ENCODE measurements around the gene FAM117B.

The FAM117B gene

DNA sequence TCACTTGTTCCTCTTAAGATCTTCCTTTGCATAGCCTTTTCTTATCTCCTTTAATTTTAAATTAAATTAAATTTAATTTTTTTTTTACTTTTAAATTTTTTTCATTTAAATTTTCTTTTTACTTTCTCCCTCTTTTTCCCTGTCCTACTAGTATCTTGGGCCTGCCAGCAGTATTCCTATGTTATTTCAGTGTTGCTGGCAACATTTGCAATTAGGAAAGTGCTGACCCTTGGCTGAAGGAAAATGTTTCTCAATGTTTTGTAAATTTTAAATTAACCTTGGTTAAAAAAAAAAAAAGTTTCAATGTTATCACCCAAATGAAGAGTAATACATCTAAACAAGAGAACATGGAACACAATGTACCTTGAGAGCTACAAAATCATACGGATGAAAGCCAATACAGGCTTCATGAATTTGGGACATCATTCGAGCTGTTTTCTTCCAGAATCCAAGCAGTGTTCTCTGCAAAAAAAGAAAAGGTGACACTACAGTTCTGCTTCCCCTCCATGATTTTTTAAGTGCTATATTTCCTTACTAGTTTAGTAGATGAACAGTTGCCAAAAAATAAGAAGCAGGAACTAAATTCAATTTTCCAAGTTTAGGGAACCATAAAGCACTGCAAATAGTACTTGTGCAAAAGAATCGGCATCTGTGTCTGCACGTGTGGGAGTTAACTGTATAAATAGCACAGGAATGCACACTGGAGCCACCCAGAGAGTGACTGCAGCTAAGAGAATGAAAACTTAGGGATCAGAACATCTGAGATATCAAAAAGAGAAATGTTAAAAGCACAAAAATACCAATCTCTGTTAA is 181.0 kb downstream of the FAM117B start:
- no peak for DNase-seq (ENCODE audit: low spot score)

GRCh38 chr2:202817771-202818170 is 183.0 kb downstream of the FAM117B start:
- DNase-seq (ENCODE audit: low spot score), result no peak

GRCh38 chr2:202818321-202818720 is 183.6 kb downstream of the FAM117B start:
- DNase-seq (ENCODE audit: low spot score), result no peak
